ENCODE results near the gene FOXP1. TPM values are rescaled to one million over a fixed set of nuclear protein-coding genes. Genes with fewer than 3 reads are reported as not detected.

The FOXP1 gene
- total and polyA plus RNA-seq, 2 of the 13 experiments (the other 11 are each of a cell fraction or from before 2014, with no cell fraction given), result 40.4 to 59.0 TPM

DNA sequence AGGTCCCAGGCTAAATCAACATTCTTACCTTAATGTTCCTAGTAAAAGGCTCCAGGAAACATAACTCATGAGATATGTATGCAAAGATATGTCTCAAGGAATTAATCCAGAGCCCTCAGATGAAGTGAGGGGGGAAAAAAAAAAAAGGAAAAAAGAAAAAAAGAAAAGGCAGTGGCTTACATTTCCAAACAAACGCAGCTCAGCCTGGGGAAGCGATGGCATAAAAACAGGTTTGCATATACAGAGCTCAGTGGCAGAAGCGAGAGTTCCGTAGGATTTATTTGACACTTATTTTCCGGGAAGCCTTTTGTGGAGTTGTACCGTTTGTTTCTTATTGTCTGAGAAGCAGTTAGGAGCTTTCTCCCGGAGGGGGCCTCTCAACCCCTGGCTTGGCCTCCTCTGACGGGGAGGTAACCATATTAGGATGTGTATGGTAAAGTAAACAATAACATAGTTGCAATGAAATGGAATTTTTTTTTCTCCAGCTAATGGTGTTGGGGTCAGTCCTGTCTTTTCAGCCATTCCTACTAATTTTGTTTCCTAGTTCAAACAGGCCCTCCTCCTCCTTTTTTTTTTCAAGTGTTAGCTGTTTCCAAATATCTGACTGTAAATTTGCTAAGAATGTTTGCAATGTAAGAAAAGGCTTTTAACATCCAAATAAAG lies 338.6 kb downstream of the FOXP1 start (continued):
- TF ChIP-seq CENPX (CRISPR knock-in tag; IDR thresholded peaks at IDR 0.05) (no peak), FOXA1 (IDR thresholded peaks at IDR 0.05) (no peak), FOXA1 (CRISPR knock-in tag; IDR thresholded peaks at IDR 0.05) (peak; percentile 51; the same call in 1 of the 2 replicates), RFX5 (IDR thresholded peaks at IDR 0.05; ENCODE audit: low read depth, low read length) (no peak), ARHGAP35 (CRISPR knock-in tag; IDR thresholded peaks at IDR 0.05; ENCODE audit: borderline replicate concordance) (no peak), EP300 (IDR thresholded peaks at IDR 0.05; ENCODE audit: low read depth in 2 of 2, low read length in 2 of 2) (peak in 1 of 2 experiments; percentile 91; a peak in 2 of 4 replicates), EP300 (CRISPR knock-in tag; IDR thresholded peaks at IDR 0.05; ENCODE audit: borderline replicate concordance) (0 out of 2 replicates have a peak, but pooled peaks have one; percentile 22), NR2F2 (IDR thresholded peaks at IDR 0.05; ENCODE audit: borderline replicate concordance, low read depth) (peak; percentile 52; the same call in 1 of the 2 replicates), SOX5 (CRISPR knock-in tag; IDR thresholded peaks at IDR 0.05; ENCODE audit: borderline replicate concordance) (peak; percentile 67; the same call in 1 of the 2 replicates), GFI1 (CRISPR knock-in tag; IDR thresholded peaks at IDR 0.05; ENCODE audit: borderline replicate concordance) (peak; percentile 45; the same call in 1 of the 2 replicates), ZNF260 (CRISPR knock-in tag; IDR thresholded peaks at IDR 0.05; ENCODE audit: borderline replicate concordance, low read depth) (no peak), CBX1 (IDR thresholded peaks at IDR 0.05; ENCODE audit: low read depth) (no peak), ZNF331 (CRISPR knock-in tag; IDR thresholded peaks at IDR 0.05) (0 out of 2 replicates have a peak, but pooled peaks have one; percentile 15), NPAS2 (CRISPR knock-in tag; IDR thresholded peaks at IDR 0.05; ENCODE audit: borderline replicate concordance) (no peak), PITX1 (CRISPR knock-in tag; IDR thresholded peaks at IDR 0.05) (0 out of 2 replicates have a peak, but pooled peaks have one; percentile 44), SRF (IDR thresholded peaks at IDR 0.05; ENCODE audit: low read depth, low read length) (peak; percentile 90), ZNF550 (CRISPR knock-in tag; IDR thresholded peaks at IDR 0.05; ENCODE audit: borderline replicate concordance) (no peak), ZNF44 (CRISPR knock-in tag; IDR thresholded peaks at IDR 0.05) (no peak), GATAD2A (CRISPR knock-in tag; IDR thresholded peaks at IDR 0.05) (peak; percentile 77), YEATS2 (CRISPR knock-in tag; IDR thresholded peaks at IDR 0.05; ENCODE audit: borderline replicate concordance) (no peak), ZNF672 (CRISPR knock-in tag; IDR thresholded peaks at IDR 0.05) (no peak), DR1 (CRISPR knock-in tag; IDR thresholded peaks at IDR 0.05) (no peak), CEBPG (CRISPR knock-in tag; IDR thresholded peaks at IDR 0.05) (peak; percentile 45; the same call in 1 of the 2 replicates), PHF21A (CRISPR knock-in tag; IDR thresholded peaks at IDR 0.05) (0 out of 2 replicates have a peak, but pooled peaks have one; percentile 30), RARA (CRISPR knock-in tag; IDR thresholded peaks at IDR 0.05) (peak; percentile 46), GTF2F1 (IDR thresholded peaks at IDR 0.05; ENCODE audit: low read length) (no peak), NFIC (IDR thresholded peaks at IDR 0.05; ENCODE audit: low read length) (peak; percentile 61)
- TF ChIP-seq, protein P1, sequence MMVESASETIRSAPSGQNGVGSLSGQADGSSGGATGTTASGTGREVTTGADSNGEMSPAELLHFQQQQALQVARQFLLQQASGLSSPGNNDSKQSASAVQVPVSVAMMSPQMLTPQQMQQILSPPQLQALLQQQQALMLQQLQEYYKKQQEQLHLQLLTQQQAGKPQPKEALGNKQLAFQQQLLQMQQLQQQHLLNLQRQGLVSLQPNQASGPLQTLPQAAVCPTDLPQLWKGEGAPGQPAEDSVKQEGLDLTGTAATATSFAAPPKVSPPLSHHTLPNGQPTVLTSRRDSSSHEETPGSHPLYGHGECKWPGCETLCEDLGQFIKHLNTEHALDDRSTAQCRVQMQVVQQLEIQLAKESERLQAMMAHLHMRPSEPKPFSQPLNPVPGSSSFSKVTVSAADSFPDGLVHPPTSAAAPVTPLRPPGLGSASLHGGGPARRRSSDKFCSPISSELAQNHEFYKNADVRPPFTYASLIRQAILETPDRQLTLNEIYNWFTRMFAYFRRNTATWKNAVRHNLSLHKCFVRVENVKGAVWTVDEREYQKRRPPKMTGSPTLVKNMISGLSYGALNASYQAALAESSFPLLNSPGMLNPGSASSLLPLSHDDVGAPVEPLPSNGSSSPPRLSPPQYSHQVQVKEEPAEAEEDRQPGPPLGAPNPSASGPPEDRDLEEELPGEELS (CRISPR knock-in tag; IDR thresholded peaks at IDR 0.05), result peak; percentile 94
- TF ChIP-seq, protein P2, sequence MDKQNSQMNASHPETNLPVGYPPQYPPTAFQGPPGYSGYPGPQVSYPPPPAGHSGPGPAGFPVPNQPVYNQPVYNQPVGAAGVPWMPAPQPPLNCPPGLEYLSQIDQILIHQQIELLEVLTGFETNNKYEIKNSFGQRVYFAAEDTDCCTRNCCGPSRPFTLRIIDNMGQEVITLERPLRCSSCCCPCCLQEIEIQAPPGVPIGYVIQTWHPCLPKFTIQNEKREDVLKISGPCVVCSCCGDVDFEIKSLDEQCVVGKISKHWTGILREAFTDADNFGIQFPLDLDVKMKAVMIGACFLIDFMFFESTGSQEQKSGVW (CRISPR knock-in tag; IDR thresholded peaks at IDR 0.05; ENCODE audit: borderline replicate concordance), result no peak
- TF ChIP-seq, protein P3, sequence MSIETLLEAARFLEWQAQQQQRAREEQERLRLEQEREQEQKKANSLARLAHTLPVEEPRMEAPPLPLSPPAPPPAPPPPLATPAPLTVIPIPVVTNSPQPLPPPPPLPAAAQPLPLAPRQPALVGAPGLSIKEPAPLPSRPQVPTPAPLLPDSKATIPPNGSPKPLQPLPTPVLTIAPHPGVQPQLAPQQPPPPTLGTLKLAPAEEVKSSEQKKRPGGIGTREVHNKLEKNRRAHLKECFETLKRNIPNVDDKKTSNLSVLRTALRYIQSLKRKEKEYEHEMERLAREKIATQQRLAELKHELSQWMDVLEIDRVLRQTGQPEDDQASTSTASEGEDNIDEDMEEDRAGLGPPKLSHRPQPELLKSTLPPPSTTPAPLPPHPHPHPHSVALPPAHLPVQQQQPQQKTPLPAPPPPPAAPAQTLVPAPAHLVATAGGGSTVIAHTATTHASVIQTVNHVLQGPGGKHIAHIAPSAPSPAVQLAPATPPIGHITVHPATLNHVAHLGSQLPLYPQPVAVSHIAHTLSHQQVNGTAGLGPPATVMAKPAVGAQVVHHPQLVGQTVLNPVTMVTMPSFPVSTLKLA (IDR thresholded peaks at IDR 0.05), result no peak
